CD14-positive monocyte (primary cell): Measurements from ENCODE around the gene LTB4R. TPM values are rescaled to one million over a fixed set of nuclear protein-coding genes. Genes with fewer than 3 reads are reported as not detected.
A peak's percentile ranks its signal among the peaks of the same experiment; 100 is the strongest.

Experiments
- DNase-seq, 3 donors: peaks; one replicate each; pipeline ENCODE4 v3.0.0-alpha.2; 2011 to 2022
- H2AFZ ChIP-seq: 2 replicates; pipeline ENCODE4 v1.6.0; 2012; ENCODE audit warnings: mild to moderate bottlenecking, low read depth, low read length, inconsistent platforms; ENCODE audit not compliant: insufficient read depth, poor library complexity, severe bottlenecking
- H3K27ac ChIP-seq, 2 donors: 1 replicate in 1 of 2; 2 replicates in 1 of 2; pipeline ENCODE4 v1.5.1; 2012 to 2013; ENCODE audit warnings: low read length in 2 of 2, control low read depth in 1 of 2, inconsistent platforms in 1 of 2, low read depth in 1 of 2, mild to moderate bottlenecking in 1 of 2
- H3K27me3 ChIP-seq, 2 donors: one replicate each; pipeline versions ENCODE4 v1.6.0 to v1.6.1; 2011 to 2013; ENCODE audit warnings: low read length in 2 of 2; ENCODE audit not compliant: control insufficient read depth in 2 of 2, insufficient read depth in 2 of 2
- H3K36me3 ChIP-seq, 2 donors: replicated peaks in 1 of 2; 1 replicate in 1 of 2; 2 replicates in 1 of 2; pipeline versions ENCODE4 v1.5.1 to v1.6.1; 2012 to 2013; ENCODE audit warnings: low read length in 2 of 2, control low read depth in 1 of 2, inconsistent platforms in 1 of 2, mild to moderate bottlenecking in 1 of 2; ENCODE audit not compliant: insufficient read depth in 2 of 2, control insufficient read depth in 1 of 2
- H3K4me1 ChIP-seq, 2 donors: 1 replicate in 1 of 2; 2 replicates in 1 of 2; pipeline versions ENCODE4 v1.5.1 to v1.6.1; 2012 to 2013; ENCODE audit warnings: low read length in 2 of 2, control low read depth in 1 of 2, inconsistent platforms in 1 of 2, mild to moderate bottlenecking in 1 of 2, moderate library complexity in 1 of 2; ENCODE audit not compliant: insufficient read depth in 2 of 2, control insufficient read depth in 1 of 2
- H3K4me2 ChIP-seq: replicated peaks from 2 replicates; pipeline ENCODE3; 2012; ENCODE audit warnings: low read length, moderate library complexity, mild to moderate bottlenecking; ENCODE audit not compliant: poor library complexity, severe bottlenecking; ENCODE audit errors: extremely low read depth
- H3K4me3 ChIP-seq, 3 experiments: fragments of 200-600 bp in 1 of 3; sonication (generic) in 1 of 3; replicated peaks in 1 of 3; 1 replicate in 2 of 3; 2 replicates in 1 of 3; pipeline ENCODE4 v1.5.1; 2011 to 2013; ENCODE audit warnings: low read length in 3 of 3, mild to moderate bottlenecking in 3 of 3, control low read depth in 2 of 3, low read depth in 2 of 3, inconsistent platforms in 1 of 3, moderate library complexity in 1 of 3
- H3K79me2 ChIP-seq: 2 replicates; pipeline ENCODE4 v1.6.0; 2012; ENCODE audit warnings: mild to moderate bottlenecking, control low read depth, inconsistent platforms, low read length, moderate library complexity; ENCODE audit not compliant: insufficient read depth
- H3K9ac ChIP-seq: 2 replicates; pipeline ENCODE4 v1.6.0; 2017; ENCODE audit warnings: low read length, mild to moderate bottlenecking; ENCODE audit not compliant: insufficient read depth, poor library complexity, severe bottlenecking
- H3K9me3 ChIP-seq, 2 donors: replicated peaks in 1 of 2; 1 replicate in 1 of 2; 2 replicates in 1 of 2; pipeline versions ENCODE4 v1.5.1 to v1.6.1; 2012 to 2013; ENCODE audit warnings: low read length in 2 of 2, control low read depth in 1 of 2; ENCODE audit not compliant: control insufficient read depth in 1 of 2, insufficient read depth in 1 of 2
- H4K20me1 ChIP-seq: 2 replicates; pipeline ENCODE4 v1.6.0; 2012; ENCODE audit warnings: mild to moderate bottlenecking, low read length, control low read depth, moderate library complexity; ENCODE audit not compliant: insufficient read depth
- H3K27ac Mint-ChIP-seq, 7 donors: one replicate each; pipeline ENCODE4 v1.8.0; 2020; ENCODE audit warnings: mild to moderate bottlenecking in 7 of 7, mixed read lengths in 7 of 7, moderate library complexity in 6 of 7, inconsistent platforms in 2 of 7
- H3K27me3 Mint-ChIP-seq, 3 donors: one replicate each; pipeline ENCODE4 v1.8.0; 2021 to 2022; ENCODE audit warnings: low read depth in 3 of 3, mild to moderate bottlenecking in 3 of 3, mixed read lengths in 3 of 3, moderate library complexity in 3 of 3, inconsistent platforms in 1 of 3
- H3K36me3 Mint-ChIP-seq, 2 donors: one replicate each; pipeline ENCODE4 v1.8.0; 2020; ENCODE audit warnings: mixed read lengths in 2 of 2, inconsistent platforms in 1 of 2, mild to moderate bottlenecking in 1 of 2
- H3K4me1 Mint-ChIP-seq: one replicate; pipeline ENCODE4 v1.8.0; 2020; ENCODE audit warnings: mild to moderate bottlenecking, mixed read lengths
- H3K4me3 Mint-ChIP-seq, 2 donors: one replicate each; pipeline ENCODE4 v1.8.0; 2020; ENCODE audit warnings: mild to moderate bottlenecking in 2 of 2, mixed read lengths in 2 of 2, moderate library complexity in 1 of 2
- H3K9me3 Mint-ChIP-seq, 7 donors: one replicate each; pipeline ENCODE4 v1.8.0; 2020 to 2022; ENCODE audit warnings: mixed read lengths in 7 of 7, mild to moderate bottlenecking in 6 of 7, moderate library complexity in 6 of 7, inconsistent platforms in 2 of 7
- WGBS: methylation state at CpG from one replicate; pipeline ENCODE4 v1.1.5; 2013; ENCODE audit warnings: missing lambda C conversion rate; ENCODE audit not compliant: insufficient coverage; 5-methylcytosine and 5-hydroxymethylcytosine counted together
- intact Hi-C, 2 donors: fragments of 100-400 bp; cut with micrococcal nuclease; formaldehyde crosslinking; loops; one replicate each; pipeline versions ENCODE4 v1.15.0 to v1.15.1; 2023
- polyA plus RNA-seq, 3 donors: library from polyadenylated mRNA; depleted of rRNA in 1 of 3; unstranded in 2 of 3; stranded (reverse) in 1 of 3; fragments of 300-500 nt in 2 of 3; fragments of >200 nt in 1 of 3; fragmentation: Illumina TruSeq in 2 of 3; gene quantifications; 1 replicate in 2 of 3; 2 replicates in 1 of 3; pipeline ENCODE4 v1.2.3, GENCODE V29; 2012 to 2021
- TF ChIP-seq, protein P1 (sequence below): fragments of 200-600 bp; IDR thresholded peaks from one replicate; pipeline ENCODE4 v1.8.0; 2022; ENCODE audit warnings: antibody characterized with exemption, mild to moderate bottlenecking

Gene LTB4R
- polyA plus RNA-seq, 3 donors = 51.5 to 98.5 (median 87.3) TPM

DNA sequence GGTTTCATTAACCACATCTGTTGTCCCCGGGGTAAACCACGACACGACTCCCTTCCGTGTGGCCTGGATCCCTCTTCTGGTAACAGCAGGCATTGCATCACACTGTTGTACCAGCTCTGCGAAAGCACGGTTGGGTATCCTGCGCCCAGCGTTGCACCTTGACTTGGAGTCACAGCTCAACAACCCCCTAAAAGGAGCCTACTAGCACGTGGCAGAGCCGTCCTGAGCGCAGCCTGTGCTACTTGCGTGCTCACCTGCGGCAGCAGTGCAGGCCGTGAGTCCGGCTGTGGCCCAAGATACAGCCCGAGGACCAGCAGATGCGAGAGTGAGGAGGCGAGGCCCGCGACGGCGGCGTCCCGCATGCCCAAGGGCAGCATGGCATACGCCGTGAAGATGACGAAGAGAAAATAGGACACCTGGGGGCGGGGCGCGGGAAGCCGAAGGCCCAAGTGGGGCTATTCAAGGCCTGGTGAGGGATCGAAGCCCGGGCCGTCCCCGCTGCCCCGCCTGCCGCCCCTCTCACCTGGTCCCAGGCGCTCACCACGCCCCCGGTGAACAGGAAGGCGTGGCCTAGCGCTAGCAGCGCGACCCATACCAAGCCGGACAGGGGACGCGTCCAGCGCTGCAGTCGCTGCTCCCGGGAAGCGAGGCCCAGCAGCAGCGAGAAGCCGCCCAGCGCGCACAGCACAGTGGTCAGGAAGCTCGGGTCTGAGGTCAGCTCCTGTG lies 21.1 kb downstream of the LTB4R start:
- peaks cover 92 to 95% of the 10 kb centered on the region in 2 donors for H3K4me1 ChIP-seq
- peak overlapping the region in 6 of 7 donors; percentile 41 to 70 (median 64) for H3K27ac Mint-ChIP-seq
- H3K27me3 Mint-ChIP-seq = peaks cover 23 to 42% (median 40%) of the 10 kb centered on the region in 3 donors
- H3K79me2 ChIP-seq = no peaks in the 10 kb centered on the region
- peaks cover 0 to 9% (median 6%) of the 10 kb centered on the region in 7 donors for H3K9me3 Mint-ChIP-seq
- H3K4me3 Mint-ChIP-seq = peak overlapping the region; percentile 74 to 88
- peak overlapping the region; percentile 68 for H2AFZ ChIP-seq
- H3K9me3 ChIP-seq = peaks cover 0 to 2% of the 10 kb centered on the region in 2 donors
- TF ChIP-seq, protein P1, sequence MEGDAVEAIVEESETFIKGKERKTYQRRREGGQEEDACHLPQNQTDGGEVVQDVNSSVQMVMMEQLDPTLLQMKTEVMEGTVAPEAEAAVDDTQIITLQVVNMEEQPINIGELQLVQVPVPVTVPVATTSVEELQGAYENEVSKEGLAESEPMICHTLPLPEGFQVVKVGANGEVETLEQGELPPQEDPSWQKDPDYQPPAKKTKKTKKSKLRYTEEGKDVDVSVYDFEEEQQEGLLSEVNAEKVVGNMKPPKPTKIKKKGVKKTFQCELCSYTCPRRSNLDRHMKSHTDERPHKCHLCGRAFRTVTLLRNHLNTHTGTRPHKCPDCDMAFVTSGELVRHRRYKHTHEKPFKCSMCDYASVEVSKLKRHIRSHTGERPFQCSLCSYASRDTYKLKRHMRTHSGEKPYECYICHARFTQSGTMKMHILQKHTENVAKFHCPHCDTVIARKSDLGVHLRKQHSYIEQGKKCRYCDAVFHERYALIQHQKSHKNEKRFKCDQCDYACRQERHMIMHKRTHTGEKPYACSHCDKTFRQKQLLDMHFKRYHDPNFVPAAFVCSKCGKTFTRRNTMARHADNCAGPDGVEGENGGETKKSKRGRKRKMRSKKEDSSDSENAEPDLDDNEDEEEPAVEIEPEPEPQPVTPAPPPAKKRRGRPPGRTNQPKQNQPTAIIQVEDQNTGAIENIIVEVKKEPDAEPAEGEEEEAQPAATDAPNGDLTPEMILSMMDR = peak; percentile 86
- peaks cover 37% of the 10 kb centered on the region for H4K20me1 ChIP-seq
- H3K4me2 ChIP-seq = peak overlapping the region; percentile 78
- peaks cover 89% of the 10 kb centered on the region for H3K4me1 Mint-ChIP-seq
- H3K27me3 ChIP-seq = peaks cover 9 to 27% of the 10 kb centered on the region in 2 donors
- peaks cover 30 to 38% of the 10 kb centered on the region in 2 donors for H3K36me3 Mint-ChIP-seq
- intact Hi-C loops = loop anchor here in 1 of 2 donors (2.0 kb wide), 1 partner anchor 98 kb away; no protein-coding TSS in a partner anchor
- peaks cover 11 to 15% of the 10 kb centered on the region in 2 donors for H3K36me3 ChIP-seq
- H3K9ac ChIP-seq = no peak overlapping the region
- H3K27ac ChIP-seq = no peak overlapping the region
- DNase-seq = peak; percentile 63 to 77 (median 67)
- WGBS = 11% methylated on average over 56 of the region's 56 CpGs
- peak overlapping the region in 1 of 3 experiments; percentile 67 for H3K4me3 ChIP-seq

DNA sequence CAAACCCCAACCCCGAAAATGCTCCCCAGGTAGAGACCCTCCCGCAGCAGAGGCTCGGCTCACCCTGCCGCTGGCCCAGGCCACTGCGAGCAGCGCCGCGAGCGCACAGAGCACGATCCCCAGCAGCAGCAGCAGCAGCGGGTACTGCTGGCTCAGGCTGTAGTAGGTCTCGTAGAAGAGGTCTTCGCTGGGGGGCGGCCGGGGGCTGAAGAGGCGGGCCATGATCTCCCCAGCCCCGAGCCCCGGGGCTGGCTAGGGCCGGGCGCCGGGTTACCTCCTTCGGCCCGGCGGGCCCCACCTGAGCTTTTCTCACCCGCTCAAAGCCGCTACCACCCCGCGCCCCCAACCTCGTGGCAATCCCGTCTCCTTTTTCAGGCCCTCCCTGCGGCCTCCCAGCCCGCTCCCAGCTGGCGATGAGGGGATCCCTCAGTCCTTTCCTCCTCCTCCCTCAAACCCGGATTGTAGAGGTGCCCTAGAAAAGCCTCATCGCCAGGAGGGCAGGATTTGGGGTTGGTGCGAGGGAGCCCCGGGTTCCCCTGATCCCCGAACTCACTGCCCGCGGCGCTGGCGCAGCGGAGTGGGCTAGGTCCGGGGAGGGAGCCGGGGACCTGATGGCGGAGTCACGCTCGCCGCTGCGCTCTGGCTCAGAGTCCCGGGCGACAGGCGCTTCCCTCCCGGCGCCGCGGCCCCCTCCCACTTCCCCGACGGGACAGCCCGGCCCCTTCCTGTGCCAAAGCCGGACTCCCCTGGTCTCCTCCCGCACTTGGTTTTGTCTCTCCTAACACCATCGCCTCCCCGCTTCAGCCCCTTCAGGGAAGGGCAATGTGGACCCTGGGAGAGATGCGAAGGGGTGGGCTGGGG lies 23.4 kb downstream of the LTB4R start, which contains the start of gene ADCY4:
Gene ADCY4 (minus strand): TSS at position 641 of the 861 bp plus-strand sequence. CDS start 419 bp downstream, at position 222.
- peaks cover 23 to 41% (median 36%) of the 10 kb centered on the region in 3 donors for H3K27me3 Mint-ChIP-seq
- DNase-seq = peak in 2 of 3 donors; percentile 43 to 45
- WGBS = under 1% methylated on average over 43 of the region's 65 CpGs
- peaks cover 43 to 50% of the 10 kb centered on the region in 2 donors for H3K36me3 Mint-ChIP-seq
- H3K9ac ChIP-seq = peak within 1 kb of the TSS; percentile 15
- peak within 1 kb of the TSS; percentile 14 for H2AFZ ChIP-seq
- intact Hi-C loops = no loop called here
- peak within 1 kb of the TSS; percentile 78 for H3K4me2 ChIP-seq
- peaks cover 0 to 9% (median 5%) of the 10 kb centered on the region in 7 donors for H3K9me3 Mint-ChIP-seq
- TF ChIP-seq, protein P1 = no peak
- peaks cover 20% of the 10 kb centered on the region for H3K79me2 ChIP-seq
- H3K4me3 ChIP-seq = peak within 1 kb of the TSS; percentile 6 to 66 (median 18)
- peak within 1 kb of the TSS; percentile 74 to 89 for H3K4me3 Mint-ChIP-seq
- peaks cover 87% of the 10 kb centered on the region for H3K4me1 Mint-ChIP-seq
- peaks cover 86 to 97% of the 10 kb centered on the region in 2 donors for H3K4me1 ChIP-seq
- H4K20me1 ChIP-seq = peaks cover 52% of the 10 kb centered on the region
- peaks cover 0 to 2% of the 10 kb centered on the region in 2 donors for H3K9me3 ChIP-seq
- H3K27me3 ChIP-seq = peaks cover 9 to 27% of the 10 kb centered on the region in 2 donors
- peak within 1 kb of the TSS in 4 of 7 donors; percentile 53 to 74 (median 54) for H3K27ac Mint-ChIP-seq
- H3K36me3 ChIP-seq = peaks cover 19 to 26% of the 10 kb centered on the region in 2 donors
- no peak within 1 kb of the TSS for H3K27ac ChIP-seq
